Panc1 (cell line): Measurements from ENCODE around the gene RENBP. TPM values are rescaled to one million over a fixed set of nuclear protein-coding genes. Genes with fewer than 3 reads are reported as not detected.

Experiments used
- ATAC-seq: fragments of 200-7000 bp; cut with Tn5 transposase; 2 replicates; pipeline ENCODE4 v1.9.1; 2020; ENCODE audit warnings: mild to moderate bottlenecking, moderate library complexity
- BruUV-seq: library from RNA; stranded (reverse); fragments of 400-500 nt; replicated peaks from 2 replicates; lab custom pipeline; 2021; lab: Mats Ljungman, UMichigan
- CTCF ChIA-PET: fragments of 300-600 bp; sonication (Branson Sonifier 250); formaldehyde crosslinking; loops from one replicate; lab custom pipeline; 2022; ENCODE audit warnings: antibody characterized with exemption; lab: Charles Lee
- POLR2A ChIA-PET: fragments of 300-600 bp; sonication (Branson Sonifier 250); formaldehyde crosslinking; loops from one replicate; lab custom pipeline; 2022; ENCODE audit warnings: antibody characterized with exemption; lab: Charles Lee
- DNase-seq: peaks from one replicate; pipeline ENCODE4 v3.0.0-alpha.2; 2010; ENCODE audit warnings: low read depth, low spot score
- H3K27ac ChIP-seq: 2 replicates; pipeline ENCODE4 v1.5.1; 2011; ENCODE audit warnings: mild to moderate bottlenecking, low read length, inconsistent platforms
- H3K27me3 ChIP-seq: fragments of 200-500 bp; sonication (Bioruptor generic); 2 replicates; pipeline ENCODE4 v1.6.0; 2014; ENCODE audit warnings: low read length, inconsistent platforms; ENCODE audit not compliant: control insufficient read depth, insufficient read depth
- H3K36me3 ChIP-seq: fragments of 200-500 bp; sonication (Bioruptor generic); 2 replicates; pipeline ENCODE4 v1.5.1; 2014; ENCODE audit warnings: inconsistent platforms, mild to moderate bottlenecking, low read length, moderate library complexity; ENCODE audit not compliant: control insufficient read depth, insufficient read depth
- H3K4me1 ChIP-seq: 2 replicates; pipeline ENCODE4 v1.5.1; 2011; ENCODE audit warnings: inconsistent platforms, mild to moderate bottlenecking, low read length, moderate library complexity; ENCODE audit not compliant: control insufficient read depth, insufficient read depth
- H3K4me3 ChIP-seq, 2 experiments: 2 replicates each; pipeline ENCODE4 v1.5.1; 2011 to 2012; ENCODE audit warnings: low read depth in 2 of 2, low read length in 2 of 2, mild to moderate bottlenecking in 2 of 2, inconsistent platforms in 1 of 2, moderate library complexity in 1 of 2
- H3K9me3 ChIP-seq: fragments of 200-500 bp; sonication (Bioruptor generic); 2 replicates; pipeline ENCODE4 v1.5.1; 2014; ENCODE audit warnings: low read depth, mild to moderate bottlenecking, inconsistent platforms, low read length, moderate library complexity; ENCODE audit not compliant: control insufficient read depth, insufficient read depth
- POLR2AphosphoS5 ChIP-seq: IDR thresholded peaks from 2 replicates; pipeline ENCODE4 v1.6.1; 2012; ENCODE audit warnings: mild to moderate bottlenecking, low read depth, low read length, moderate library complexity
- SIN3A ChIP-seq: IDR thresholded peaks from 2 replicates; pipeline ENCODE4 v1.6.1; 2012; ENCODE audit warnings: low read depth, mild to moderate bottlenecking, low read length, moderate library complexity, borderline replicate concordance; ENCODE audit not compliant: insufficient read depth
- TCF7L2 ChIP-seq: IDR thresholded peaks from 2 replicates; pipeline ENCODE4 v1.6.1; 2011; ENCODE audit warnings: mild to moderate bottlenecking, low read depth, low read length, inconsistent platforms
- in situ Hi-C: cut with HindIII; loops from 2 replicates; pipeline ENCODE4 v1.10.0; 2016; ENCODE audit warnings: low sequenced_read_pairs, low pct_unique_long_range_greater_than_20kb
- intact Hi-C: fragments of 100-400 bp; cut with micrococcal nuclease; formaldehyde crosslinking; loops from one replicate; pipeline ENCODE4 v1.10.0; 2022; ENCODE audit not compliant: unreplicated experiment
- total RNA-seq: library from RNA; stranded (reverse); gene quantifications from one replicate; pipeline ENCODE4 v1.2.1, GENCODE V29; 2021; ENCODE audit not compliant: unreplicated experiment
- TF ChIP-seq, protein P1 (sequence below), 2 experiments: IDR thresholded peaks; 2 replicates each; pipeline ENCODE4 v1.6.1; 2011 to 2012; ENCODE audit warnings: low read depth in 2 of 2, control low read depth in 1 of 2, low read length in 1 of 2, mild to moderate bottlenecking in 1 of 2, moderate library complexity in 1 of 2; ENCODE audit not compliant: insufficient read depth in 1 of 2
- TF ChIP-seq, protein P2 (sequence below): fragments of 450-650 bp; IDR thresholded peaks from 2 replicates; pipeline ENCODE4 v1.5.1; 2017; ENCODE audit warnings: mild to moderate bottlenecking

Gene RENBP
- total RNA-seq, 1 experiment from 2014 or later: 0.62 TPM

DNA sequence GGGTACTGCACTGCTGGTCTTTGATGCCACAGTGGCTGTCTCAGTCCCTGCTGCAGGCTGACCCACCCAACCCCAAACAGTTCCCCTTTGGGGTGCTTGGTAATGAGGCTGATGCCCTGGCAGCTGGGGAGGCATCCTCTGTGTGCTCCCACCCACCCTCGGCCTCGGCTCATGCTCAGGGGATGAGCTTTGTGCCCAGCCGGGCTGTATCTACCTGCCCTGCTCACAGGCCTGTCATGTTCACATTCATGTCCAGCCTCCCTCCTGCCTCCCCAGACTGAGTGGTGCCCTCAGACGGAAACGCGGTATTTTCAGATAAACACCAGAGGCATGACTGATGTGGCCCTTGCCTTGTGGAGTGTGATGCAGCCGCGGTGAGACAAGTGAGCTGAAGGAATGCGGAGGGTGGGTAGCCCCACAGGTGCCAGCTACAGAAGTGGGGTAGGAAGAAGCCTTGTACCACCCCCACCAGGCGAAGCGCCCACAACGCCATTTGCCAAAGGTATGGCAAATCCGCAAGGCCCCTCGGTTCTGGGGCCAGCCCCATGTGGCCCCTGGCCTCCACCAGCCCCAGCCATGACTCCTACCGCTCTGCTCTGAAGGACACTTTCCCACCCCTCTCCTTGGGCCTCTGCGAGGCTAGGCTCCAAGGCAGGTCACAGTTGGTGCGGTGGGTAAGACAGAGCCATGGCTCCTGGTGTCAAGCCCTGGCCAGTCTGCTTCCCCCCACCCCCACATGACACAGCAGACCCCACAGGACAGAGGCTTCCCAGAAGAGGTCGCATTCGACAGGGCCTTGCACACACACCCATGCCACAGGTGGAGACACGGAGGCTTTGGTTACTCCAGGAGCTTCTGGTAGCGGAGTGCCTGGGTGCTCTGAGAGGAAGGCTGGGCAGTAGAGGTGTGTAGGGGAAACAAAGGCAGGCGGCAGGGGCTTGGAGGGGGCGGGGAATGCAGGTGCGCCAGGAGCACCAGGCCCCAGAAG lies 1.8 kb upstream of the RENBP start:
- Histone ChIP-seq H3K4me3 (no peak overlapping the region), H3K27ac (no peak overlapping the region), H3K36me3 (no peaks in the 10 kb centered on the region; the same call in 1 of the 2 replicates), H3K27me3 (no peaks in the 10 kb centered on the region), H3K4me1 (peaks cover 26% of the 10 kb centered on the region), H3K9me3 (no peaks in the 10 kb centered on the region)
- TF ChIP-seq, protein P1, sequence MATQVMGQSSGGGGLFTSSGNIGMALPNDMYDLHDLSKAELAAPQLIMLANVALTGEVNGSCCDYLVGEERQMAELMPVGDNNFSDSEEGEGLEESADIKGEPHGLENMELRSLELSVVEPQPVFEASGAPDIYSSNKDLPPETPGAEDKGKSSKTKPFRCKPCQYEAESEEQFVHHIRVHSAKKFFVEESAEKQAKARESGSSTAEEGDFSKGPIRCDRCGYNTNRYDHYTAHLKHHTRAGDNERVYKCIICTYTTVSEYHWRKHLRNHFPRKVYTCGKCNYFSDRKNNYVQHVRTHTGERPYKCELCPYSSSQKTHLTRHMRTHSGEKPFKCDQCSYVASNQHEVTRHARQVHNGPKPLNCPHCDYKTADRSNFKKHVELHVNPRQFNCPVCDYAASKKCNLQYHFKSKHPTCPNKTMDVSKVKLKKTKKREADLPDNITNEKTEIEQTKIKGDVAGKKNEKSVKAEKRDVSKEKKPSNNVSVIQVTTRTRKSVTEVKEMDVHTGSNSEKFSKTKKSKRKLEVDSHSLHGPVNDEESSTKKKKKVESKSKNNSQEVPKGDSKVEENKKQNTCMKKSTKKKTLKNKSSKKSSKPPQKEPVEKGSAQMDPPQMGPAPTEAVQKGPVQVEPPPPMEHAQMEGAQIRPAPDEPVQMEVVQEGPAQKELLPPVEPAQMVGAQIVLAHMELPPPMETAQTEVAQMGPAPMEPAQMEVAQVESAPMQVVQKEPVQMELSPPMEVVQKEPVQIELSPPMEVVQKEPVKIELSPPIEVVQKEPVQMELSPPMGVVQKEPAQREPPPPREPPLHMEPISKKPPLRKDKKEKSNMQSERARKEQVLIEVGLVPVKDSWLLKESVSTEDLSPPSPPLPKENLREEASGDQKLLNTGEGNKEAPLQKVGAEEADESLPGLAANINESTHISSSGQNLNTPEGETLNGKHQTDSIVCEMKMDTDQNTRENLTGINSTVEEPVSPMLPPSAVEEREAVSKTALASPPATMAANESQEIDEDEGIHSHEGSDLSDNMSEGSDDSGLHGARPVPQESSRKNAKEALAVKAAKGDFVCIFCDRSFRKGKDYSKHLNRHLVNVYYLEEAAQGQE (IDR thresholded peaks at IDR 0.05; ENCODE audit: insufficient read depth in 1 of 2, low read depth in 2 of 2, low read length in 1 of 2): no peak
- TF ChIP-seq SIN3A (no peak), TCF7L2 (no peak), POLR2AphosphoS5 (peak; percentile 14; the same call in 1 of the 2 replicates)
- TF ChIP-seq, protein P2, sequence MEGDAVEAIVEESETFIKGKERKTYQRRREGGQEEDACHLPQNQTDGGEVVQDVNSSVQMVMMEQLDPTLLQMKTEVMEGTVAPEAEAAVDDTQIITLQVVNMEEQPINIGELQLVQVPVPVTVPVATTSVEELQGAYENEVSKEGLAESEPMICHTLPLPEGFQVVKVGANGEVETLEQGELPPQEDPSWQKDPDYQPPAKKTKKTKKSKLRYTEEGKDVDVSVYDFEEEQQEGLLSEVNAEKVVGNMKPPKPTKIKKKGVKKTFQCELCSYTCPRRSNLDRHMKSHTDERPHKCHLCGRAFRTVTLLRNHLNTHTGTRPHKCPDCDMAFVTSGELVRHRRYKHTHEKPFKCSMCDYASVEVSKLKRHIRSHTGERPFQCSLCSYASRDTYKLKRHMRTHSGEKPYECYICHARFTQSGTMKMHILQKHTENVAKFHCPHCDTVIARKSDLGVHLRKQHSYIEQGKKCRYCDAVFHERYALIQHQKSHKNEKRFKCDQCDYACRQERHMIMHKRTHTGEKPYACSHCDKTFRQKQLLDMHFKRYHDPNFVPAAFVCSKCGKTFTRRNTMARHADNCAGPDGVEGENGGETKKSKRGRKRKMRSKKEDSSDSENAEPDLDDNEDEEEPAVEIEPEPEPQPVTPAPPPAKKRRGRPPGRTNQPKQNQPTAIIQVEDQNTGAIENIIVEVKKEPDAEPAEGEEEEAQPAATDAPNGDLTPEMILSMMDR: no peak
- ChIA-PET POLR2A (interaction anchor here (0.7 kb wide), 1 partner anchor 174 kb away, joined by 11 read pairs; no protein-coding TSS in a partner anchor), CTCF (interaction anchor here (0.5 to 4.8 kb wide), 5 partner anchors 18 to 180 kb away, joined by 4 to 45 read pairs (median 8); partner anchors contain the start of gene ARHGAP4)
- intact Hi-C loops (loop anchor here (2.0 kb wide), 1 partner anchor 21 kb away; no protein-coding TSS in a partner anchor), in situ Hi-C loops (no loop called here)
- DNase-seq: no peak
- no peak for ATAC-seq
- BruUV-seq: no TSS peak

DNA sequence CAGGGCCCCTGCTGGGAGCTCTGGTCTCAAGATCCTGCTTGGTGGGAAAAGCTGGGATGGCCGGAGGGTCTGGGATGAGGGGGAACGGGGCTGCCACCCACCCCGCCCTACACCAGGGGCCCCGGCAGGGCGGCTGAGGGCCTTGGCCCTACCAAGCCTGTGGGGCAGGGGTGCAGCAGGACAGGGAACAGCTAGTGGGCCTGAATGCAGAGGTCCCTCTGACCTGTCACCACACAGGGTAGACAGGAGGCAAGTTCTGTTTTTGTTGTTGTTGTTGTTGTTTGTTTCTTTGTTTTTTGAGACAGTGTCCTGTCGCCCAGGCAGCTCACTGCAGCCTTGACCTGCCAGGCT lies 332 bp upstream of the RENBP start:
- Histone ChIP-seq H3K4me3 (no peak overlapping the region), H3K9me3 (no peaks in the 10 kb centered on the region), H3K27ac (no peak overlapping the region), H3K4me1 (peaks cover 26% of the 10 kb centered on the region), H3K36me3 (no peaks in the 10 kb centered on the region), H3K27me3 (no peaks in the 10 kb centered on the region)
- BruUV-seq: no TSS peak
- CTCF ChIA-PET: interaction anchor here (0.6 to 4.8 kb wide), 4 partner anchors 20 to 922 kb away, joined by 3 to 45 read pairs (median 8); partner anchors contain the start of genes ARHGAP4 and IRAK1
- POLR2A ChIA-PET: interaction anchor here (1.1 kb wide), 1 partner anchor 22 kb away, joined by 9 read pairs; no protein-coding TSS in a partner anchor
- TF ChIP-seq, protein P1 (IDR thresholded peaks at IDR 0.05; ENCODE audit: insufficient read depth in 1 of 2, low read depth in 2 of 2, low read length in 1 of 2): no peak
- TF ChIP-seq TCF7L2: no peak
- TF ChIP-seq POLR2AphosphoS5: no peak
- TF ChIP-seq, protein P2: no peak
- TF ChIP-seq SIN3A: no peak
- ATAC-seq (no peak), DNase-seq (no peak)
- in situ Hi-C loops: no loop called here
- intact Hi-C loops: no loop called here
